HG02642 (cell line): Measurements from ENCODE around the gene GPR89A.
"Not testable (repeated sequence)": the region's sequence is repeated elsewhere in the genome, so short reads cannot be mapped to it uniquely, and the experiment has no call there.

Source experiments
- ATAC-seq: cut with Tn5 transposase; IDR thresholded peaks from one replicate; pipeline ENCODE4 v1.9.1; 2021; ENCODE audit warnings: mild to moderate bottlenecking; ENCODE audit not compliant: unreplicated experiment, poor library complexity

GPR89A gene

GRCh38 chr1:145607833-145608733 lies at the start of gene GPR89A:
Gene GPR89A, plus strand, starts transcription at chr1:145607988. Its CDS starts 146 bp downstream, at chr1:145608134.
- peak; percentile 98 for ATAC-seq

- not testable (repeated sequence) for ATAC-seq
Observed at GRCh38 chr1:145586820-145587219, 21.0 kb upstream of the GPR89A start.

DNA sequence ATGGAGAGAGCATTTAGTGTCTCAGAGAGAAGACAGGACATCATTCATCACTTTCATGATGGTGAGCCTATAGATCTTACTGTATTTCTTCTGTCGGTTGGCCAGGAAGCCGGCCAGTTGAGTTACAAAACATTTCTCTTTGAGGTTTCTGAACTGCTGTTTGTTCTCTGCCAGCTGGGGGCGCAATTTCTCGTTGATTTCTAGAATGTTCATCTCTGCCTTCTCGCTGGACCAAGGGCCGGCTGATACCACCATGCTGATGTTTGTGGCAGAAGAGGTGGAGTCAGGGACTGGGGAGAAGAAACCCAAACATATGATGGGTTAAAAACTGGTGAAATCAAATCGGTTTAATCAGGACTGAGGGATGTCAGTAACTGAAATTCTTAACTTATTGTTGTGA lies 17.0 kb upstream of the GPR89A start:
- not testable (repeated sequence) for ATAC-seq

- ATAC-seq = not testable (repeated sequence)
Observed at GRCh38 chr1:145592347-145592746, 15.4 kb upstream of the GPR89A start.

GRCh38 chr1:145595421-145595820 lies 12.4 kb upstream of the GPR89A start:
- ATAC-seq = not testable (repeated sequence)

DNA sequence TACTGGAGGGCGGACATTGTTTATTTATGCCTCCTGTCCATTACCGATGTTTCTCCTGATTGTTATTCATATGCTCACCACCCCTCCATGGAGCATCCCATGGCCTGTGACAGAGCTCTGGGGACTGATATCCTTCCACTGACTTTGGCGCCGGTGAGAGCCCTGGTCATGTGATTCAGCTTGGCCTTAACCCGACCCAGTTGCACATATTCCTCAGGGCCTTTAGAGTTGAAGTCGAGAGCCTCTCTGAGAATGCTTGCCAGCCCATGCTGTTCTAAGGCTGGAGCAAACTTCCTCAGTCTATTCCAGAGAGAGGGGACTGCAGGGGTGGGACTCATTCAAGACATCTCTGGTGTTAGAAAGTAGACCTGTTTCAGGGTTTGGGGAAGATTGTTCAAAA lies 11.6 kb upstream of the GPR89A start:
- not testable (repeated sequence) for ATAC-seq

GRCh38 chr1:145599426-145599825 lies 8.4 kb upstream of the GPR89A start:
- not testable (repeated sequence) for ATAC-seq

DNA sequence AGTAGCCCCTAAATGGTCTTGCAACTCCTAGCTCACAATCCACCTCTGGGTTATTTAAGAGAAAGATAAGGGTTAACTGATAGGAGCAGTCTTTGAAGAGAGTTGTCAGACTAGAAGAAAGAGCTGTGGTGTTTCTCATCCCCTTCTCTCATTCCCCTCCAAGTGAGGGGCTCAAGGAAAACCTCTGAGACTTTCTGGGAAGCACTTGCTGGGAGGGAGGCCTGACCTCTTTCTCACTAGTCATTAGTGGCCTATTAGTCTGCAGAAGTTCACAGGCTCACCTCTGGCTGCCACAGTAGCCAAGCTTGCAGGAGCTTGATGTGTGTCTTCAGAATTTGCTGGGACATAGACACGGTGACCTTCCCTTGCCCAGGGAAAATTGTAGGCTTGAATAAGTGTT lies 6.2 kb upstream of the GPR89A start:
- ATAC-seq = no peak

GRCh38 chr1:145606840-145607239 lies 948 bp upstream of the GPR89A start:
- not testable (repeated sequence) for ATAC-seq

- not testable (repeated sequence) for ATAC-seq
Observed at GRCh38 chr1:145607289-145607688, 499 bp upstream of the GPR89A start.

- not testable (repeated sequence) for ATAC-seq
Observed at GRCh38 chr1:145610744-145611143, 3.0 kb downstream of the GPR89A start.

DNA sequence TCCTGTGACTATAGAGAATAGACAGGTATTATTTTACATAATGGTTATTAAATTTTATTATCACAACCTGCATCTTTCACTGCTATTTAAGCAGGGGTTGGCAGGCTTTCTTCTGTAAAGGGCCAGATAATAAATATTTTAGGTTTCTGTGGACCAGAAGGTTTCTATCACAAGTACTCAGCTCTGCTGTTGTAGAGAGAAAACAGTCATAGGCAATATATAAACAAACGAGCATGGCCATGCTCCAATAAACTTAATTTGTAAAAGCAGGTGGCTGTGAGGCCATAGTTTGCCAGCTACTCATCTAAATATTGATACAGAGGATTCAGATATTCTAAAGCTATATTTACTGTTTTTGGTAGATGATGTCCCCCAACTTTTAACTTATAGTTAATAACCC lies 12.3 kb downstream of the GPR89A start:
- ATAC-seq = not testable (repeated sequence)

DNA sequence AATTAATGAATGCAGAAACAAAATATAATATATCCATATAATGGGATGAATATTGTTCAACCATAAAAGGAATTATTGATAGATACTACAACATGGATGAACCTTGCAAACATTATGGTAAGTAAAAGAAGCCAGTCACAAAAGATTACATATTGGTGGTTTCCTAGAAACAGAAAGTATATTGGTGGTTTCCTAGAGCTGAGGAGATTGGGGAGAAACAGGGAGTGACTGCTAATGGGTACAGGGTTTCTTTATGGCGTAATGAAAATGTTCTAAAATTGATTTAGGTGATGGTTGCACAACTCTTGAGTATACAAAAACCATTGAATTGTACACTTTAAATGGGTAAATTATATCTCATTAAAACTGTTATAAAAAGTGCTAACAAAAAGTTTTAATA lies 14.4 kb downstream of the GPR89A start:
- not testable (repeated sequence) for ATAC-seq

DNA sequence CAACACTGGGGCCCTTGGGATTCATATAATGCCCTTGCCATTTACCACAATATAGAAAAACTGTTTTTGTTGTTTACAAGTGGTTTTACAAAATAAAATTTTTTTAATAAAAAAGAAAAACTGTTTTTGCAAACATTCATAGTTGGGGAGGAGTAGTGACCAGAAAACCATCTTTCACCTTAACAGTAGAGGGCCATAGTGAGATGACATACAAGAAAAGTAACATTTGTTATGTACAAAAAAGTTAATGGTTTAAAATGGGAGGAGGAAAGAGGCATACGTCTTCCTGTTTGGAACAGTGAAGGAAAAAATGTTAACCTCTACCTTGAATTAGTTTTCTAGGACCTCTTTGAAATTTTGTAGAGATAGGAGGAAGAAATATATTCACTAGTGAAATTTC lies 28.4 kb downstream of the GPR89A start:
- ATAC-seq = not testable (repeated sequence)

GRCh38 chr1:145641886-145642285 lies 34.1 kb downstream of the GPR89A start:
- ATAC-seq = not testable (repeated sequence)

DNA sequence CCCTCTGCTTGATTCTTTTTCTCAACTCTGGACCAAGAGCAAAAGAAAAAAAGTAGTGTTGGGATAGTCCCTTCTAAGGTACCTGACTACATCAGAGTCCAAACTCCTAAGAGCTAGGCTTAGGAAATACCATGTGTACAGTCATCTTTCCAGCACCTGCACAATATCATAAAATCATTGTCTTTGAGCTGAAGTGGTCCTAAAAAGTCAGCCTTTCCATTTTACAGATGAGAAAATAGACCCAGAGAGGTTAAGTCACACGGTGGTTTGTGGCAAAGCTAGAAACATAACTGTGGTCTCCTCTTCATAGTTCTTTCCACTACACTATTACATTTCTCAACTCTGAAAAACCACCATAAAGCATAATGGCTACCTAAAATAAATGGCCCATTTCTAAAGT lies 36.2 kb downstream of the GPR89A start:
- not testable (repeated sequence) for ATAC-seq

GRCh38 chr1:145656245-145656943 lies 48.6 kb downstream of the GPR89A start:
- not testable (repeated sequence) for ATAC-seq

- ATAC-seq = not testable (repeated sequence)
Observed at GRCh38 chr1:145662502-145662901, 54.7 kb downstream of the GPR89A start.

DNA sequence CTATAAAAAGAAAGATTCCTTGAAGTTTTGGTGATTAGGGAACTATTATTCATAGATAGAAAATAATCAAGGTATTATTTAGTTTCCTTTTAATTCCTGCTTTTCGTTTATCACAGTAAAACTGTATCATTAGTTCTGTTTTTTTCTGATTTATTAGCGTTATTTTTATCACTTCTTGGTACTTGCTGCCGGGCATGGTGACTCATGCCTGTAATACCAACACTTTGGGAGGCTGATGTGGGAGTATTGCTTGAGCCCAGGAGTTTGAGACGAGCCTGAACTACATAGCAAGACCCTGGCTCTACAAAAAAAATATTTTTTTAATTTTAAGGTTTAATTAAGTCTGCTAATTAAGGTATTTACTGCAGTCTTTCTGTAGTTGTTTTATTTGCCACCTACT lies 57.2 kb downstream of the GPR89A start:
- not testable (repeated sequence) for ATAC-seq

GRCh38 chr1:145670995-145671745 lies 63.4 kb downstream of the GPR89A start:
- not testable (repeated sequence) for ATAC-seq
